Epithelial cell of esophagus (primary cell): Measurements from ENCODE around the gene CLSTN2.

ENCODE experiments used
- DNase-seq: peaks from one replicate; pipeline ENCODE4 v3.0.0; 2010; ENCODE audit warnings: low read depth
- H3K4me3 ChIP-seq: 2 replicates; pipeline ENCODE4 v1.5.1; 2011; ENCODE audit warnings: mild to moderate bottlenecking, low read length, control low read depth
- TF ChIP-seq, protein P1 (sequence below): IDR thresholded peaks from 2 replicates; pipeline ENCODE4 v1.5.1; 2011; ENCODE audit warnings: low read depth, mild to moderate bottlenecking, low read length, control low read depth, inconsistent platforms; ENCODE audit not compliant: insufficient read depth; ENCODE audit errors: missing control alignments

Gene CLSTN2

DNA sequence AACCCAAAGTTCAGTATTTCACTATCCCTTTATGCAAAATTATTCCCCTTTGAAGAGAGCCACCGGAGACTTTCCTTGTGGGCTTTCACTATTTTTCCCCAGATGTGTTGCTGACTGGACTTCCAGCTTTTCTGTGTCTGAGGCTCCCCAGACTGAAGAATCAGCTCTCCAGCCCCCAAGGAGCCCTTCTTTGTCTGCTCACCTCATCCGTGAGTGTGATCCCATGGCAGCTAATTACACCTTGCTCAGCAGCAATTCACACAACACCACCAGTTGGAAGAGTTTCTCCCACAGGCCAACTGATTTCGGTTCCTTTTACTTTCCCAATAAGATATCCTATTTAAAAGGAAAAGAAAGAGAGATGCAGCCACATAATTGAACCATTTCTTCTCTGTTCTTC lies 493.4 kb downstream of the CLSTN2 start:
- TF ChIP-seq, protein P1, sequence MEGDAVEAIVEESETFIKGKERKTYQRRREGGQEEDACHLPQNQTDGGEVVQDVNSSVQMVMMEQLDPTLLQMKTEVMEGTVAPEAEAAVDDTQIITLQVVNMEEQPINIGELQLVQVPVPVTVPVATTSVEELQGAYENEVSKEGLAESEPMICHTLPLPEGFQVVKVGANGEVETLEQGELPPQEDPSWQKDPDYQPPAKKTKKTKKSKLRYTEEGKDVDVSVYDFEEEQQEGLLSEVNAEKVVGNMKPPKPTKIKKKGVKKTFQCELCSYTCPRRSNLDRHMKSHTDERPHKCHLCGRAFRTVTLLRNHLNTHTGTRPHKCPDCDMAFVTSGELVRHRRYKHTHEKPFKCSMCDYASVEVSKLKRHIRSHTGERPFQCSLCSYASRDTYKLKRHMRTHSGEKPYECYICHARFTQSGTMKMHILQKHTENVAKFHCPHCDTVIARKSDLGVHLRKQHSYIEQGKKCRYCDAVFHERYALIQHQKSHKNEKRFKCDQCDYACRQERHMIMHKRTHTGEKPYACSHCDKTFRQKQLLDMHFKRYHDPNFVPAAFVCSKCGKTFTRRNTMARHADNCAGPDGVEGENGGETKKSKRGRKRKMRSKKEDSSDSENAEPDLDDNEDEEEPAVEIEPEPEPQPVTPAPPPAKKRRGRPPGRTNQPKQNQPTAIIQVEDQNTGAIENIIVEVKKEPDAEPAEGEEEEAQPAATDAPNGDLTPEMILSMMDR, result no peak
- no peak for DNase-seq
- no peak overlapping the region for H3K4me3 ChIP-seq

GRCh38 chr3:140429791-140430190 lies 494.8 kb downstream of the CLSTN2 start:
- H3K4me3 ChIP-seq, result no peak overlapping the region
- no peak for DNase-seq

GRCh38 chr3:140430494-140430893 lies 495.5 kb downstream of the CLSTN2 start:
- TF ChIP-seq, protein P1, result no peak
- H3K4me3 ChIP-seq, result no peak overlapping the region
- no peak for DNase-seq

More at GRCh38 chr3:140429791-140430190, 494.8 kb downstream of the CLSTN2 start:
- TF ChIP-seq, protein P1, result no peak

DNA sequence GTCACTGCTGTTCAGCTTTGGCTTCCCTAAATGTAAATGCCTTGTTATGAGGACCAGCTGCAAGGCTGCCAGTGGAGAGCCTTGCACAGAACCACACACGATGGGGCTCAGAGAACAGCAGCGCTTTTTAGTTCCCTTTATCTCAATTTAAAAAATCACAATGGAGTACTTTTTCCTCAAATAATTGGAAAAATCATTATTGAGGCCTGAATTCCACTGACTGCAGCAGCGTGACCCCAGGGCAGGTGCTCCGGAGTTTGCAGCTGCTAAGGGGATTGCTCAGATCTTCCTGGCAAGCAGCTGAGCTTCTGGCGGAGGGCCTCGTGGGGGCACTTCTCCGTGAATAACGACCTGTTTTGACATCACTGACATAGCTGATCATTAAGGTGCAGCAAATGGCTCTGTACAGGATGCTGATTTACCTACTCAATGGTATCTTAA lies 497.3 kb downstream of the CLSTN2 start:
- DNase-seq, result no peak
- TF ChIP-seq, protein P1, result no peak
- H3K4me3 ChIP-seq, result no peak overlapping the region

- TF ChIP-seq, protein P1, result no peak
- DNase-seq, result no peak
- no peak overlapping the region for H3K4me3 ChIP-seq
These were observed 498.4 kb downstream of the CLSTN2 start for GRCh38 chr3:140433431-140433830.

DNA sequence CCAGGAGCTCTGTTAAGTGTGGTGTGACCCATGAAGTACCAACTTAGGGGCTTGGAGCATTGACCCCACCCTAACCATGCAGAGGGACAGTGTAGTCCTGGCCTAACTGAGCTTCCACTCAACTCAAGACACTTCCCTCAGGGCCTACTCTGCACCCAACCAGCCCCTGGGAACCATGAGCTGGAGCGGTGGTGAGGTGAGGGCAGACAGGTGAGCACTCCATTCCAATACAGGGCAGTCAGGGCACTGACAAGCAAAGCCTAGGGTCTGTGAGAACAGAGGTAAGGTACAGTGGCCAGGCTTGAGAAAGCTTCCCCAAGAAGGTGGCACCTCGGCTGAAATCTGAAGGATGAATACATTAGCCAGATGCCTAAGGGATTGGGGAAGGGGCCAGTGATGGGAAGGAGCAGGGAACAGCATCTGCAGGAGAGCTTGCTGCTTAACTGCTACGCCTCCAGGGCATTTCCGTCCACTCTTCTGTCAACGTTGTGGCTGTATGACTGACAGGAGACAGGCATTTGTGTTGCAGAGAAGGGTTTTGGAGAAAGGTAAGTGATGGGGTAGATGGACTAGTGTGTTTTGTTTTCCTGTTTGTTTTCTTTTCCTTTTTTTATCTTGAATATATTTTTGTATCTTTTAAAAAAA lies 499.4 kb downstream of the CLSTN2 start:
- H3K4me3 ChIP-seq, result no peak overlapping the region
- TF ChIP-seq, protein P1, result no peak
- DNase-seq, result no peak

DNA sequence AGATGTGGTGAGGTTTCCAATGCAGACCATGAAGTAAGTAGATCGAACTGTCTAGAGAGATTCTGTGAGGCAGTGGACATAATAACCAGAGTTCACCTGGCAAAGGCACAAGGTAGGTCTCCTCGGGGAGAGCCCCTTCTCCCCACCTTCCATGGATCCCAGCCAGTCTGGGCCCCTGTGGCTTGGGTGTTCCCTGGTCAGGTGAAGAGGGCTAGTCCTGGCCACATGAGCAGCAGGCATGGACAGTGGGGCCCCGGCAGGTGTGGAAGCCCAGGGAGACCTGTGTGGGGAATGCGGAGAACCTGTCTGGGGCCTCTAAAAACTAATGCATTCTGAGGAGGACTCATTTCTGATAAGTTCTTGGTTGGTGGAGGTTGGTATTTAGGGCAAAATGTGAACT lies 501.4 kb downstream of the CLSTN2 start:
- no peak overlapping the region for H3K4me3 ChIP-seq
- no peak for DNase-seq
- TF ChIP-seq, protein P1, result no peak
